ENCODE data around the gene SYNDIG1. TPM values are rescaled to one million over a fixed set of nuclear protein-coding genes. Genes with fewer than 3 reads are reported as not detected.

SYNDIG1 gene
- total RNA-seq, 1 donor from 2014 or later = 5.7 TPM

DNA sequence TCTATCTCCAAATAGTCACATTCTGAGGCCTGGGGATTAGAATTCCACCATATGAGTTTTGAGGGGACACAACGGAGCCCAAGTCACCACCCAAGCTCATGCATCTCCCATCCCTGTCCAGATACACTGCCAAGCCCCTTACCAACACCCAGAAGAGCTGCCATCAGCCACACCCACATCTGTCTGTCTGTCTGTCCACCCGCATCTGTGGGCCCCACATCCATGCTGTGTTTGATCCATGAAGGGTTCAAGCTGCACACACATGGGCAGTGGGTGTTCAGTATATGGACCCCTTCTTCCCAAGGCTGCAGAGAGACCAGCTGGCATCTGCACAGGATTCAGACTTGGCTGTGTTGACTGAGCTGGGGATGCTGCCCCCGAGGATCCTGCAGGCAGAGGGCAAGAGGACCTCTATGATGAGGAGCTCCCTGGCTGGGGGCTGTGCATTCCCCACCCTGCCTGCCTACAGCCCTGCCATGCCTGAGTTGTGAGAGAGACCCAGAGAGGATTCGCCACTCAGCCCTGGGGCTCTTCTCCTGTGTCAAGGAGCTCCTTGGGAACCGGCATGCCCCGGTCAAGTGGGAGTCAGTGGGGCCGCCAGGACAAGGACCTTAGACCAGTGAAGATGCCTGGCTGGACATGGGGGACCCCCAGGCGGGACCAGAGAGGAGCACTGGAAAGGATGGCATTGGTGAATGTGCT, 206.4 kb downstream of the SYNDIG1 start:
- no peak overlapping the region for H3K4me3 Mint-ChIP-seq (ENCODE audit: unreplicated experiment)
- H3K4me2 ChIP-seq (ENCODE audit: low read length) = no peak overlapping the region
- peaks cover 23% of the 10 kb centered on the region for H3K4me1 ChIP-seq (ENCODE audit: insufficient read depth, low read length)
- no peaks in the 10 kb centered on the region for H3K36me3 ChIP-seq (ENCODE audit: insufficient read depth, low read length)
- H3K27me3 Mint-ChIP-seq (ENCODE audit: low read depth, unreplicated experiment) = peaks cover 7% of the 10 kb centered on the region
- no peaks in the 10 kb centered on the region for H3K79me2 ChIP-seq (ENCODE audit: insufficient read depth, low read length)
- H3K36me3 Mint-ChIP-seq (ENCODE audit: low read depth, unreplicated experiment) = peaks cover 3% of the 10 kb centered on the region
- no peaks in the 10 kb centered on the region for H4K20me1 ChIP-seq (ENCODE audit: insufficient read depth, low read length)
- no peaks in the 10 kb centered on the region for H3K9me3 ChIP-seq (ENCODE audit: insufficient read depth, low read depth, low read length)
- no peaks in the 10 kb centered on the region for H3K27me3 ChIP-seq (ENCODE audit: insufficient read depth, low read length)
- DNase-seq (ENCODE audit: low read depth) (no peak), FAIRE-seq (no peak)
- peaks cover 38% of the 10 kb centered on the region for H3K4me1 Mint-ChIP-seq (ENCODE audit: low read depth, unreplicated experiment)
- no peak overlapping the region for H3K27ac Mint-ChIP-seq (ENCODE audit: unreplicated experiment)
- TF ChIP-seq, protein P1, sequence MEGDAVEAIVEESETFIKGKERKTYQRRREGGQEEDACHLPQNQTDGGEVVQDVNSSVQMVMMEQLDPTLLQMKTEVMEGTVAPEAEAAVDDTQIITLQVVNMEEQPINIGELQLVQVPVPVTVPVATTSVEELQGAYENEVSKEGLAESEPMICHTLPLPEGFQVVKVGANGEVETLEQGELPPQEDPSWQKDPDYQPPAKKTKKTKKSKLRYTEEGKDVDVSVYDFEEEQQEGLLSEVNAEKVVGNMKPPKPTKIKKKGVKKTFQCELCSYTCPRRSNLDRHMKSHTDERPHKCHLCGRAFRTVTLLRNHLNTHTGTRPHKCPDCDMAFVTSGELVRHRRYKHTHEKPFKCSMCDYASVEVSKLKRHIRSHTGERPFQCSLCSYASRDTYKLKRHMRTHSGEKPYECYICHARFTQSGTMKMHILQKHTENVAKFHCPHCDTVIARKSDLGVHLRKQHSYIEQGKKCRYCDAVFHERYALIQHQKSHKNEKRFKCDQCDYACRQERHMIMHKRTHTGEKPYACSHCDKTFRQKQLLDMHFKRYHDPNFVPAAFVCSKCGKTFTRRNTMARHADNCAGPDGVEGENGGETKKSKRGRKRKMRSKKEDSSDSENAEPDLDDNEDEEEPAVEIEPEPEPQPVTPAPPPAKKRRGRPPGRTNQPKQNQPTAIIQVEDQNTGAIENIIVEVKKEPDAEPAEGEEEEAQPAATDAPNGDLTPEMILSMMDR (IDR thresholded peaks at IDR 0.05; ENCODE audit: insufficient read depth, low read depth, low read length) = no peak
- no peak for TF ChIP-seq EZH2 (IDR thresholded peaks at IDR 0.05; ENCODE audit: insufficient read depth, low read length)
- H3K4me3 ChIP-seq (ENCODE audit: insufficient read depth, low read depth, low read length) = no peak overlapping the region
- no peak overlapping the region for H2AFZ ChIP-seq (ENCODE audit: low read depth, low read length)
- H3K9ac ChIP-seq (ENCODE audit: low read length) = no peak overlapping the region
- no peak overlapping the region for H3K27ac ChIP-seq (ENCODE audit: low read depth, low read length)
- H3K9me3 Mint-ChIP-seq (ENCODE audit: unreplicated experiment) = peaks cover 1% of the 10 kb centered on the region

DNA sequence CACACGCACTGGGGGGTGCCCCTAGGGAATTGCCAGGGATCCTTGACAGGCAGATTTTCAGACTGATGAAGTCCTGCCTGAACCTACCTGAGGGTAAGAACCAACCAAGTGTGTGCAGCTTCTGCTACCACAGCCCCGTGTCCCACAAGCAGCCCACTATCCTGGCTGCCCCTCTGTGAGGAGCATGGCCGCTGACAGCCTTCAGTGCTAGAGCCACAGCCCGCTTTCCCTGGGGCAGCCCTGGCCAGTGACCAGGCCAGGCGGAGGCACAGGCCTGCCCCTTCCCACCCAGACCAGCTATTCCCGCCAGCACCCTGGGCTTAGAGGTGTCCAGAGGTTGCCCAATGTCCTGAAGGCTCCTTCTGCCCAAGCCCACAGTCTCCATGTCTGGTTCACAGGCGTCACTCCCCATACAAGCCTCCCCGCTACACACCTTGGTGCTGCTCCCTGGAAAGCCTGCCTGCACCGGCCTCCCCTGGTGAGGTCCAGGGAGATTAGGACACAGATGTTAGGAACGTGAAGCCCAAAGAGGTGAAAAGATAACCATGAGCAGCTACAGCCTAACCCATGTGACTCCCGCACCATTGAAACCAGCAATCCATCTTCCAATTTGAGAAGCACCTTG, 207.0 kb downstream of the SYNDIG1 start:
- Histone ChIP-seq H3K79me2 (ENCODE audit: insufficient read depth, low read length) (no peaks in the 10 kb centered on the region), H3K27ac (ENCODE audit: low read depth, low read length) (no peak overlapping the region), H3K4me3 (ENCODE audit: insufficient read depth, low read depth, low read length) (no peak overlapping the region), H3K27me3 (ENCODE audit: insufficient read depth, low read length) (no peaks in the 10 kb centered on the region), H3K9me3 (ENCODE audit: insufficient read depth, low read depth, low read length) (no peaks in the 10 kb centered on the region), H3K9ac (ENCODE audit: low read length) (no peak overlapping the region), H2AFZ (ENCODE audit: low read depth, low read length) (no peak overlapping the region), H3K36me3 (ENCODE audit: insufficient read depth, low read length) (no peaks in the 10 kb centered on the region), H3K4me2 (ENCODE audit: low read length) (no peak overlapping the region), H3K4me1 (ENCODE audit: insufficient read depth, low read length) (peaks cover 23% of the 10 kb centered on the region), H4K20me1 (ENCODE audit: insufficient read depth, low read length) (no peaks in the 10 kb centered on the region)
- Mint-ChIP-seq H3K27me3 (ENCODE audit: low read depth, unreplicated experiment) (peaks cover 7% of the 10 kb centered on the region), H3K4me1 (ENCODE audit: low read depth, unreplicated experiment) (peaks cover 38% of the 10 kb centered on the region), H3K9me3 (ENCODE audit: unreplicated experiment) (no peaks in the 10 kb centered on the region), H3K4me3 (ENCODE audit: unreplicated experiment) (no peak overlapping the region), H3K27ac (ENCODE audit: unreplicated experiment) (no peak overlapping the region), H3K36me3 (ENCODE audit: low read depth, unreplicated experiment) (peaks cover 3% of the 10 kb centered on the region)
- DNase-seq (ENCODE audit: low read depth) = no peak
- TF ChIP-seq, protein P1 (IDR thresholded peaks at IDR 0.05; ENCODE audit: insufficient read depth, low read depth, low read length) = no peak
- no peak for TF ChIP-seq EZH2 (IDR thresholded peaks at IDR 0.05; ENCODE audit: insufficient read depth, low read length)
- FAIRE-seq = no peak

DNA sequence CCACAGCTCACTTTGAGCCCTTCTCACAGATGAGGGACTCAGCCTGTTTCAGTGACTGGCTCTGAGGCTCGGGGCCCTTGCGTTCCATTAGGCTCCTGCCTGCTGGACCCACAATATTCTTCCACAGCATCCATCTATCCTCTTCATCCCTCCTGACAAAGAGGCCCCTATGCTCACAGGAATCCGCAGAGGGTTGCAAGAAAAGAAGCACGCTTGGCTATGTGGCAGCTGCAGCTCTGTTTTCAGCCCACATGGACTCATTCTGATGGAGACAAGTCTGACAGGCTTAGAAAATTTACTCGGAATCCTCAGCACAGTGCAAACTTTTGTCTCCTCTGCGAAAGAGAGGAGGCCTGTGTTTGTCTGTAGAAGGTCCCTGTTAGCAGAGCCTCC, 207.5 kb downstream of the SYNDIG1 start:
- no peak for TF ChIP-seq EZH2 (IDR thresholded peaks at IDR 0.05; ENCODE audit: insufficient read depth, low read length)
- TF ChIP-seq, protein P1 (IDR thresholded peaks at IDR 0.05; ENCODE audit: insufficient read depth, low read depth, low read length) = no peak
- H2AFZ ChIP-seq (ENCODE audit: low read depth, low read length) = no peak overlapping the region
- Mint-ChIP-seq H3K4me1 (ENCODE audit: low read depth, unreplicated experiment) (peaks cover 38% of the 10 kb centered on the region), H3K4me3 (ENCODE audit: unreplicated experiment) (no peak overlapping the region), H3K9me3 (ENCODE audit: unreplicated experiment) (no peaks in the 10 kb centered on the region), H3K36me3 (ENCODE audit: low read depth, unreplicated experiment) (peaks cover 3% of the 10 kb centered on the region), H3K27ac (ENCODE audit: unreplicated experiment) (no peak overlapping the region), H3K27me3 (ENCODE audit: low read depth, unreplicated experiment) (peaks cover 7% of the 10 kb centered on the region)
- no peaks in the 10 kb centered on the region for H4K20me1 ChIP-seq (ENCODE audit: insufficient read depth, low read length)
- H3K27me3 ChIP-seq (ENCODE audit: insufficient read depth, low read length) = no peaks in the 10 kb centered on the region
- FAIRE-seq (no peak), DNase-seq (ENCODE audit: low read depth) (no peak)
- H3K36me3 ChIP-seq (ENCODE audit: insufficient read depth, low read length) = no peaks in the 10 kb centered on the region
- no peak overlapping the region for H3K4me3 ChIP-seq (ENCODE audit: insufficient read depth, low read depth, low read length)
- peaks cover 21% of the 10 kb centered on the region for H3K4me1 ChIP-seq (ENCODE audit: insufficient read depth, low read length)
- no peaks in the 10 kb centered on the region for H3K79me2 ChIP-seq (ENCODE audit: insufficient read depth, low read length)
- H3K4me2 ChIP-seq (ENCODE audit: low read length) = no peak overlapping the region
- H3K27ac ChIP-seq (ENCODE audit: low read depth, low read length) = no peak overlapping the region
- H3K9ac ChIP-seq (ENCODE audit: low read length) = no peak overlapping the region
- no peaks in the 10 kb centered on the region for H3K9me3 ChIP-seq (ENCODE audit: insufficient read depth, low read depth, low read length)

Data from astrocyte (in vitro differentiated cells and primary cell).